GM18867 (cell line): Measurements from ENCODE around the gene MS4A7.
A peak's percentile ranks its signal among the peaks of the same experiment; 100 is the strongest.

Experiments used
- ATAC-seq: cut with Tn5 transposase; IDR thresholded peaks from one replicate; pipeline ENCODE4 v1.9.1; 2021; ENCODE audit warnings: mild to moderate bottlenecking, moderate library complexity; ENCODE audit not compliant: unreplicated experiment

MS4A7 gene

GRCh38 chr11:60370811-60371298 lies 7.5 kb upstream of the MS4A7 start:
- ATAC-seq: no peak

- no peak for ATAC-seq
Measured at GRCh38 chr11:60371386-60371785, 6.9 kb upstream of the MS4A7 start.

- ATAC-seq: no peak
Measured at GRCh38 chr11:60371854-60372253, 6.5 kb upstream of the MS4A7 start.

GRCh38 chr11:60372767-60373166 lies 5.6 kb upstream of the MS4A7 start:
- ATAC-seq: no peak

- ATAC-seq: no peak
Measured at GRCh38 chr11:60375316-60375715, 3.0 kb upstream of the MS4A7 start.

GRCh38 chr11:60376601-60377000 lies 1.7 kb upstream of the MS4A7 start:
- no peak for ATAC-seq

GRCh38 chr11:60377401-60378136 lies 763 bp upstream of the MS4A7 start:
- peak; percentile 54 for ATAC-seq

GRCh38 chr11:60389279-60389910 lies 11.1 kb downstream of the MS4A7 start:
- ATAC-seq: peak; percentile 83

- ATAC-seq: no peak
Measured at GRCh38 chr11:60390419-60390818, 12.1 kb downstream of the MS4A7 start.

- no peak for ATAC-seq
Measured at GRCh38 chr11:60392361-60392760, 14.0 kb downstream of the MS4A7 start.

- no peak for ATAC-seq
Measured at GRCh38 chr11:60393016-60393415, 14.7 kb downstream of the MS4A7 start.

- no peak for ATAC-seq
Measured at GRCh38 chr11:60394666-60395380, 16.5 kb downstream of the MS4A7 start.

GRCh38 chr11:60396382-60396781 lies 18.1 kb downstream of the MS4A7 start, which contains the start of gene MS4A14:
MS4A14 (plus strand) TSS chr11:60396459; CDS start chr11:60396579, 120 bp downstream.
- peak; percentile 24 for ATAC-seq

- ATAC-seq: peak; percentile 80
Measured at GRCh38 chr11:60396799-60397198, 18.5 kb downstream of the MS4A7 start.

- no peak for ATAC-seq
Measured at GRCh38 chr11:60420015-60420414, 41.7 kb downstream of the MS4A7 start.

- ATAC-seq: no peak
Measured at GRCh38 chr11:60422609-60423008, 44.3 kb downstream of the MS4A7 start.

- ATAC-seq: no peak
Measured at GRCh38 chr11:60428517-60428916, 50.2 kb downstream of the MS4A7 start.

- ATAC-seq: no peak
Measured at GRCh38 chr11:60429272-60429671, 50.9 kb downstream of the MS4A7 start, which contains the start of gene MS4A5. MS4A5 (plus strand) TSS chr11:60429572; CDS start chr11:60429675, 103 bp downstream.

GRCh38 chr11:60431251-60431650 lies 52.9 kb downstream of the MS4A7 start:
- ATAC-seq: no peak

- ATAC-seq: no peak
Measured at GRCh38 chr11:60433401-60433800, 55.1 kb downstream of the MS4A7 start.
